Aortic smooth muscle cell (primary cell): Measurements from ENCODE around the gene C3AR1. TPM values are rescaled to one million over a fixed set of nuclear protein-coding genes. Genes with fewer than 3 reads are reported as not detected.

Experiments used
- total RNA-seq: library from RNA; depleted of rRNA; stranded (reverse); fragments of >200 nt; gene quantifications from 2 replicates; pipeline ENCODE4 v1.2.3, GENCODE V29; 2014

The C3AR1 gene
- total RNA-seq = 0.19 and 0.40 TPM in 2 replicates

GRCh38 chr12:8065991-8066594 is at the start of gene C3AR1:
TSS of gene C3AR1 (minus strand) at chr12:8066359. CDS start at chr12:8060185, 6,174 bp downstream.

DNA sequence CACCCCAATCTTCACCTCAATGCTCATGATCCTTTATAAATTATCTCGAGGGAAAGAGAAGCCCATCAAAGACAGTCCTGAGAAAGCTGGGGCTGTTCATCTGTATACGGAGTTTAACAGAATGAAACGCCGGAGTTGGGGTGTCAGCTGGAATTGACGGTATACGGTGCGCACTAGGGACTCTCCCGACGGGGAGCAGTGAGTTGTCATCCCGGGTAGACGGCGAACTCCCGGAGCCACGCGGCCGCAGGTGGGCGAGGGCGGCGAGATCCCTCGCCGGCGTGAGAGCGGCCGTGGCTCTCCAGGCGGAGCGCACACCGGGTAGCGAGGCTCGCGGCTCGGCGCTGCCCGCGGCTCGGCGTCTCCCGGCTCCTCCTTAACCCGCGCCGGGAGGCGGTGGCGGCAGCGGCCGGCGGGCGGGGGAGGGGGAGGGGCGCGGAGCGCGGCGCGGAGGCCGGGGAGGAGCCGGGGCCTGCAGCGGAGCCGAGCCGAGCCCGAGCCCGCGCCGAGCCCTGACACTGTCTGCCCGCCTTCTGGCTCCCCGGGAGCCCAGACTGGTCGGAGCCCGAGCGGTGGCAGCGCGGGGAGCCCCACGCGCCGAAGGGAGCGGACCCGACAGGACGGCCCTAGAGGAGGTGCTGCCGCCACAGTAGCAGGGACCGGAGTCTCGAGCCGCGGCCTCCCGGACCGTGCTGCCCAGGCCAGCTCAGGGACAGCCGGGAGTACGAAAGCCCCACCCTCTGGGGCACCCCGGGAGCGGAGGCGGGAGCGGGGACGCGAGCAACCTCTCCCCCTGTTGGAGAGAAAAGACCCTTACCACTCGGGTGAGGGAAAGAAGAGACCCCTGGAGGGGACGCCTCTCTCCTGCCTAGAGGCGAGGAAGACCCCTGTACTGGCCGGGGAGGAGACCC is 33.7 kb downstream of the C3AR1 start, which contains the start of gene FOXJ2:
Gene FOXJ2, plus strand, starts transcription at position 475 of the 911 bp plus-strand sequence. CDS start 7,117 bp downstream, outside the sequence.

Other genes with a start within 250 kb of the C3AR1 start
- gene SLC2A14, start 193.4 kb downstream of the C3AR1 start, total RNA-seq = 0.31 TPM in 1 of 2 replicates, not detected in the other
- gene SLC2A3, start 130.2 kb downstream of the C3AR1 start, total RNA-seq = 36.7 and 47.7 TPM in 2 replicates
- 4.4 and 6.7 TPM in 2 replicates for gene FOXJ2, start 33.6 kb downstream of the C3AR1 start, total RNA-seq
- 28.8 and 34.1 TPM in 2 replicates for gene NECAP1, start 15.9 kb upstream of the C3AR1 start, total RNA-seq
- gene CLEC4A, start 57.3 kb upstream of the C3AR1 start, total RNA-seq = 0.13 and 0.31 TPM in 2 replicates
- not detected in 2 replicates for gene ZNF705A, start 90.7 kb upstream of the C3AR1 start, total RNA-seq
- 0.06 TPM in 1 of 2 replicates, not detected in the other for gene FAM90A1, start 161.3 kb upstream of the C3AR1 start, total RNA-seq